Measurements from ENCODE around the gene ZG16. TPM values are rescaled to one million over a fixed set of nuclear protein-coding genes. Genes with fewer than 3 reads are reported as not detected.
A peak's percentile ranks its signal among the peaks of the same experiment; 100 is the strongest.

The ZG16 gene
- total RNA-seq, 1 experiment from 2014 or later, result not detected

- no peak for DNase-seq (ENCODE audit: low read depth)
Measured at GRCh38 chr16:29809850-29810698, 32.0 kb downstream of the ZG16 start.

- DNase-seq (ENCODE audit: low read depth), result no peak
Measured at GRCh38 chr16:29810699-29811169, 32.7 kb downstream of the ZG16 start.

DNA sequence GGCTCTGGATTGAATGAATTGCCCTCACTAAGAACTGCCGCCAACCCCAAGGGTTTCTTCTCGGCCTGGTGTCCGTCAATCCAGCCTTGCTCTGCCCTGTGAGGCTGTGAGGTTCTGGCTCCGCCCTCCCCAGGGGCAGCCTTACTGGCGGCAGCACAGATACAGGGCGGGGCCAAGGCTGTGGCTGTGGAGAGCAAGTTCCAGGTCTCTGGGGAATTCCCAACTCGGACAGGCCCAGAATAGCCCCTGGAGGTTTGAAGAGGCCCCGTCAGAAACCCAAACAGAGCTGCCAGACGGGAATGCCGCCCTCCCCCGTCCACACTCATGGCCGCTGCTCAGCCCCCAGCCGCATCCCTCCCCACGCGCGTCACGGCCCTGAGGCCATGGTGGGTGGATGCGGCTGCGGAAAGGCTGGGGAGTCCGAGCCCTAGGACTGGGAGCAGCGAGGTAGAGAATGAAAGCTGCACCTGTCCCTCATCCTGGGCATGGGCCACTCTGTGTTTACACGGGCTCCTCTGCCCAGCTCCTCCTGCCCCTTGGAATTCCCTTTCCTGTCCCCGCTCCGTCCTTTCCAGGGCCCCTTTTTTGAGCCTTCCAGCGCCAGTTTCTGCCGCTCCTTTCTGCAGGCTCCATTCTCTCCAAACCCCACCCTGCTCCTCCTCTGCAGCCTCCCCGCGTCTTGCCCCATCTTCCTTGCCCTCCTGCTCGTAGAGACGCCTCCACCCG, 33.3 kb downstream of the ZG16 start:
- peak; percentile 96 for DNase-seq (ENCODE audit: low read depth)

- DNase-seq (ENCODE audit: low read depth), result peak; percentile 60
Measured at GRCh38 chr16:29811896-29812665, 34.0 kb downstream of the ZG16 start, which contains the start of gene PRRT2. Gene PRRT2 (plus strand): TSS chr16:29812193. CDS start chr16:29813055, 862 bp downstream.

DNA sequence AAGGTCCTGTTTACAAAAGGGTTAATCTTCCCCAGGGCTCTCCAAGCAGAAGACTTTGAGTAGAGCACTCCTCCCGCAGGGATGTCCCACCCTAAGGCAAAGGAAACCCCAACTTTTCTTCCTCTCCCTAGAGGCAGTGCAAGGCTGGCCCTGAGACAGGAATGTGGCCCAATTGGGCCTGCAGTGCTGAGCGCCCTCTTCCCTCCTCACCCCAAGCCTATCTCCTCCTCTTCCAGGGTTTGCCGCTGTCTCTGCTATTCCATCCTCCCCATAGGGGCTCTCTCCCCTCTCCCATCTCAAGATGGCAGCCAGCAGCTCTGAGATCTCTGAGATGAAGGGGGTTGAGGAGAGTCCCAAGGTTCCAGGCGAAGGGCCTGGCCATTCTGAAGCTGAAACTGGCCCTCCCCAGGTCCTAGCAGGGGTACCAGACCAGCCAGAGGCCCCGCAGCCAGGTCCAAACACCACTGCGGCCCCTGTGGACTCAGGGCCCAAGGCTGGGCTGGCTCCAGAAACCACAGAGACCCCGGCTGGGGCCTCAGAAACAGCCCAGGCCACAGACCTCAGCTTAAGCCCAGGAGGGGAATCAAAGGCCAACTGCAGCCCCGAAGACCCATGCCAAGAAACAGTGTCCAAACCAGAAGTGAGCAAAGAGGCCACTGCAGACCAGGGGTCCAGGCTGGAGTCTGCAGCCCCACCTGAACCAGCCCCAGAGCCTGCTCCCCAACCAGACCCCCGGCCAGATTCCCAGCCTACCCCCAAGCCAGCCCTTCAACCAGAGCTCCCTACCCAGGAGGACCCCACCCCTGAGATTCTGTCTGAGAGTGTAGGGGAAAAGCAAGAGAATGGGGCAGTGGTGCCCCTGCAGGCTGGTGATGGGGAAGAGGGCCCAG, 34.9 kb downstream of the ZG16 start:
- DNase-seq (ENCODE audit: low read depth), result no peak

DNA sequence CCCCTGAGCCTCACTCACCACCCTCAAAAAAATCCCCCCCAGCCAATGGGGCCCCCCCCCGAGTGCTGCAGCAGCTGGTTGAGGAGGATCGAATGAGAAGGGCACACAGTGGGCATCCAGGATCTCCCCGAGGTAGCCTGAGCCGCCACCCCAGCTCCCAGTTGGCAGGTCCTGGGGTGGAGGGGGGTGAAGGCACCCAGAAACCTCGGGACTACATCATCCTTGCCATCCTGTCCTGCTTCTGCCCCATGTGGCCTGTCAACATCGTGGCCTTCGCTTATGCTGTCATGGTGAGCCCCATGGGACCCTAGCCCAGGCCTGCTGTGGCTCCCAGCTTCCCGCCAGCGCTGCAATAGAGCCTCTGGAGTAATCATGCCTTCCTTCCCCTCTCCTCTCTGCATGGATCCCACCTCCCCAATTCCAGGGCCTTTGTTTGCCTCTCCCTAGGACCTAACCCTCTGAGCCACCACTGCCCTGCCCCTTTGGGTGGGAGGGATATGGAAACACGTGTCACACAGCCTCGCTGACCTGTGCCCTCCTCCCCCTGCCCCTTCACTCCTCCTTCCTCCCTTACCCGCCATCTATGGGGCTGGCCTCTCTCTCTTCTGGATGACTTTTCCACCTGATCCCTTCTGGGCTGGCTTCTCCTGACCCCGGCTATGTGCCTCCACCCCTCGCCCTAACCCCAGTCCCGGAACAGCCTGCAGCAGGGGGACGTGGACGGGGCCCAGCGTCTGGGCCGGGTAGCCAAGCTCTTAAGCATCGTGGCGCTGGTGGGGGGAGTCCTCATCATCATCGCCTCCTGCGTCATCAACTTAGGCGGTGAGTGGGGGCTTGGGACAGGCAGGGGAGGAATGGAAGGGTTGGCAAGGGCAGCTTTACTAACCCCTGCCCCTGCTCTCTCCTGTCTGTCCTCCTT, 35.8 kb downstream of the ZG16 start:
- DNase-seq (ENCODE audit: low read depth), result no peak

- no peak for DNase-seq (ENCODE audit: low read depth)
Measured at GRCh38 chr16:29814592-29814991, 36.5 kb downstream of the ZG16 start.

DNA sequence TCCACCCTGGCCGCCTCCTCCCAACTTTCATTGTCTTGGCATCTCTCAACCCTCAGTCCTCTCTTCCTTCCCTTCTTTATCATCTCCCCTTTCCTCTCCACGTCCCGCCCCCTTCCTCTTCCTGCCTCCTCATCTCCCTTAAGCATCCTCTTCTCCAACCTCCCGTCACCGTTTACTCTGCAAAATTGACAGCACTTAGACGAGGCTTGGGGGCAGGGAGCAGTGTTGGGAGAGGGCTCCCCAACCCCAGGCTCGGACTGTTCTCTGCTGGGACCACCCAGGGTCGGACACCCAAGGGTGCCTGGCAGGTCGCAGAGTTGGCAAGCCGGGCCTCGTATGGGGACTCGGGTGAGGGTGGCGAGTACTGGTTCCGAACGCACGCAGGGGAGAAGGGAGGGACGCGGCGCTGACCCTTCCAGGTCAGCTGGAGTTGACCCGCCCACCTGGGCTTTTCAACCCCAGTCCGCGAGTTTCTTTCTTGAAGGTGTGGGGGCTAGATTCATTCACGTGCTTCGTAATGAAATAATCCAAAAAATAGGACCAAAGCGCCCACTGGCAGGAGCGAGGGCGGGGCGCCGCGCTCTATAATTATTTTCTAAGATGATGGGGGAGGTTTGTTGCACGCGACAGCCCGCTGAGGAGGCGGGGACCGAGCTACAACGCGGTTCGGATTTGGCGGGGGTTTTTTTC, 37.1 kb downstream of the ZG16 start:
- no peak for DNase-seq (ENCODE audit: low read depth)

GRCh38 chr16:29815793-29816693, 38.0 kb downstream of the ZG16 start, which contains the start of gene PAGR1:
Gene PAGR1 (plus strand): TSS chr16:29816152. CDS start chr16:29816526, 374 bp downstream.
- peak; percentile 99 for DNase-seq (ENCODE audit: low read depth)

DNA sequence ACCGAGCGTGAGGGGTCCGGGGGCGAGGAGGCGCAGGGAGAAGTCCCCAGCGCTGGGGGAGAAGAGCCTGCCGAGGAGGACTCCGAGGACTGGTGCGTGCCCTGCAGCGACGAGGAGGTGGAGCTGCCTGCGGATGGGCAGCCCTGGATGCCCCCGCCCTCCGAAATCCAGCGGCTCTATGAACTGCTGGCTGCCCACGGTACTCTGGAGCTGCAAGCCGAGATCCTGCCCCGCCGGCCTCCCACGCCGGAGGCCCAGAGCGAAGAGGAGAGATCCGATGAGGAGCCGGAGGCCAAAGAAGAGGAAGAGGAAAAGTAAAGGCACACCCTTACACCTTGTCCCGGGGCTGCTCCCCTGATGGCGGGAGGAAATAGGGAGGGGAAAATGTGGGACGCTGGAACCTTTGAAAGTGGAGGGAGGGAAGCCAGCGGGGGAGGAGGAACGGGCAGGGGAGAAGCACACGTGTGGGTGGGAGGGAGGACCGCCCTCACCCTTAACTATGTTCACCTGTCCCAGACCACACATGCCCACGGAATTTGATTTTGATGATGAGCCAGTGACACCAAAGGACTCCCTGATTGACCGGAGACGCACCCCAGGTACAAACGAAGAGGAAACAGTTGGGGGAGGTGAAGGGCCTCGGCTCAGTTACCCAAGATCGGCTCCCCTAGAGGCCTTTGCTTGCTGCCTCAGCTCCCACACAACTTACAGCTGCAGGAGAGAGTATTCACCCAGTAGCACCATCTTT, 38.8 kb downstream of the ZG16 start:
- DNase-seq (ENCODE audit: low read depth), result peak; percentile 64

DNA sequence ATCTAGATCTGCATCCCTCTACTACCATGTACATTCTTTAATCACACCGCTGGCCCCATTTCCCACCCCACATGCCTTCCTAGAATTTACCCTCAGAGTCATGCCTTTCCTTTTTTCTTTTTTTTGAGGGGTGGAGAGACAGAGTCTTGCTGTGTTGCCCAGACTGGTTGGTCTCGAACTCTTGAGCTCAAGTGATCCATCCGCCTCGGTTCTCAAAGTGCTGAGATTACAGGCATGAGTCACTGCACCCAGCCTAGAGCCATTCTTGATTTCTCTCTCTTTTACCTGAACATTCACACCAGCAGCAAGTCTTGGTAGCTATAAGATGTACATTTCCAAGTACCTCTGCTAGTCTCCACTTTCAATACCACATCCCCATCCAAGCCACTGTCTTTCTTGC, 40.0 kb downstream of the ZG16 start:
- DNase-seq (ENCODE audit: low read depth), result no peak

GRCh38 chr16:29819506-29819905, 41.5 kb downstream of the ZG16 start:
- DNase-seq (ENCODE audit: low read depth), result no peak

DNA sequence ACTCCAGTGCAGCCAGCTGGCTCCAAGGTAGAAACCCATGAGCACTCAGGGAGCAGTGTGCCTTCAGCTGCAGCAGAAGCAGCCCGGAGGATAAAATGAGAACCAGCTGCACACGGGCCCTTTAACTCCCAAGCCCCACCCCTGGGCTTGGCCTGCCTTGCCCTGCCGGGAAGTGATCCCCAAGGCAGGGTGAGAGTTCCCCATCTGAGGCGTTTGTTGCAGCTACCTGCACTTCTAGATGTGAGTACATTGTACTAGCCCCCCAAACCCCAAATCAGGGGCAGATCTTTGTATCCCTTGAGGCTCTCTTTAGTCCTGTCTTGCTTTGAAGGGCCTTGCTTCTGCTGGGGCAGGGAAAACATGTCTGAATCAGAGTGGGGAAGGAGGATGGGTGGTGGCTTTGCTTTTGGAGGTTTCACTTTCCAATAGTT, 42.2 kb downstream of the ZG16 start, which contains the start of gene MVP:
MVP (plus strand) TSS at position 192 of the 431 bp plus-strand sequence. CDS start 10,088 bp downstream, outside the sequence.
- DNase-seq (ENCODE audit: low read depth), result peak; percentile 56

GRCh38 chr16:29820730-29821642, 42.9 kb downstream of the ZG16 start:
- peak; percentile 62 for DNase-seq (ENCODE audit: low read depth)

- DNase-seq (ENCODE audit: low read depth), result peak; percentile 83
Measured at GRCh38 chr16:29821643-29822115, 43.6 kb downstream of the ZG16 start.
